Measurements from ENCODE around the gene TRIM36. TPM values are rescaled to one million over a fixed set of nuclear protein-coding genes. Genes with fewer than 3 reads are reported as not detected.

TRIM36 gene
- total RNA-seq, 6 experiments from 2014 or later: 0.39 to 3.6 (median 0.67) TPM

GRCh38 chr5:115196161-115196560, 26.5 kb upstream of the TRIM36 start:
- Histone ChIP-seq H3K36me3 (no peaks in the 10 kb centered on the region), H3K27ac (no peak overlapping the region), H3K27me3 (no peaks in the 10 kb centered on the region), H3K4me1 (peaks cover 0 to 10% (median 3%) of the 10 kb centered on the region in 4 donors), H3K9me3 (no peaks in the 10 kb centered on the region), H3K4me3 (no peak overlapping the region)
- TF ChIP-seq CTCF (IDR thresholded peaks at IDR 0.05) (no peak), POLR2A (IDR thresholded peaks at IDR 0.05) (no peak)
- no peak for DNase-seq
- no peak for ATAC-seq
- 88% methylated on average over 3 of the region's 3 CpGs for WGBS (ENCODE audit: insufficient coverage, low coverage, low lambda C conversion rate, missing lambda C conversion rate)
- intact Hi-C loops (cut with DNase I): no loop called here

DNA sequence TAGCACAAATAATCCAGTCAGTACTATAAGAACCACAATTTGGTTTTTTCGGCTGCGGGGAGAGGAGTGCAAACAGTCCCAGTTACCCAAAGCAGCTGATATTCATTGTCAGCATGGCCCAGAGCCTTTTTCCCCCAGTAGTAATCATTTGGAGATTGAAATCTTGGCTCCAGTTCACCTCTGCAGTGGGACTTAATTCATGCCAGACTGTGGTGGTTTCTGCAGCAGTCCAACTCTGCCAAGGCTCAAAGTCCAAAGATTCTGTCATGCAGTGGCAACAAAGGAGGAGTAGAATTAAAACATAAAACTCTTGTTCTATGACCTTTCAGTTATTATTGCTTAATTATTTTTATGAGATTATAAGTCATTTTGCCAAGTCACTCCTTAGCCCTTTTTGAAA, 25.0 kb upstream of the TRIM36 start:
- intact Hi-C loops (cut with DNase I): no loop called here
- no peaks in the 10 kb centered on the region for H3K9me3 ChIP-seq
- H3K36me3 ChIP-seq: no peaks in the 10 kb centered on the region
- ATAC-seq (peak; percentile 98 to 99 (median 99)), DNase-seq (peak; percentile 29 to 81 (median 51))
- H3K27me3 ChIP-seq: no peaks in the 10 kb centered on the region
- H3K27ac ChIP-seq: peak overlapping the region in 1 of 3 donors; percentile 20
- WGBS (ENCODE audit: insufficient coverage, low coverage, low lambda C conversion rate, missing lambda C conversion rate): 10% methylated on average over 2 of the region's 2 CpGs
- TF ChIP-seq POLR2A (IDR thresholded peaks at IDR 0.05): no peak
- H3K4me3 ChIP-seq: no peak overlapping the region
- H3K4me1 ChIP-seq: peaks cover 0 to 10% (median 3%) of the 10 kb centered on the region in 4 donors

- no peak for DNase-seq
- H3K27me3 ChIP-seq: no peaks in the 10 kb centered on the region
- H3K9me3 ChIP-seq: no peaks in the 10 kb centered on the region
- no peak overlapping the region for H3K4me3 ChIP-seq
- H3K36me3 ChIP-seq: no peaks in the 10 kb centered on the region
- no peak for TF ChIP-seq POLR2A (IDR thresholded peaks at IDR 0.05)
- TF ChIP-seq CTCF (IDR thresholded peaks at IDR 0.05): no peak
- H3K27ac ChIP-seq: no peak overlapping the region
- H3K4me1 ChIP-seq: peaks cover 0 to 10% (median 3%) of the 10 kb centered on the region in 4 donors
- intact Hi-C loops (cut with DNase I): no loop called here
- ATAC-seq: no peak
Measured at GRCh38 chr5:115193295-115193694, 23.6 kb upstream of the TRIM36 start.

DNA sequence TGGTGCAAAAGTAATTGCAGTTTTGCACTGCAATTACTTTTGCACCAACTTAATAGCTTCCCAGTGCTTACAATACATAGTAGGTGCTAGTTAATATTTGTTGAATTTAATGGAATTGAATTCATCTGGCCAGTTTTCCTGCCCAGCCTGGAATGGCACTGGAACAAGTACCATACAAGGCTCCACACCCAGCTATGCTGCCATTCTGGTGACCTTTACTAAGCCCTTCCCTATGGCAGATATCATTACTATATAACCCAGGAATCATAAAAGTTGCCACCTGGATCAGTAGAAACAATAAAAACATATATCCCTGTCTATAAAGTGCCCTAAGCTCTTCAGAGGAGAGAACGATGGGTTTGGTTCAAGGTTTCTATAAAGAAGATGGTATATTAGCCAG, 22.4 kb upstream of the TRIM36 start:
- intact Hi-C loops (cut with DNase I): no loop called here
- ATAC-seq: no peak

DNA sequence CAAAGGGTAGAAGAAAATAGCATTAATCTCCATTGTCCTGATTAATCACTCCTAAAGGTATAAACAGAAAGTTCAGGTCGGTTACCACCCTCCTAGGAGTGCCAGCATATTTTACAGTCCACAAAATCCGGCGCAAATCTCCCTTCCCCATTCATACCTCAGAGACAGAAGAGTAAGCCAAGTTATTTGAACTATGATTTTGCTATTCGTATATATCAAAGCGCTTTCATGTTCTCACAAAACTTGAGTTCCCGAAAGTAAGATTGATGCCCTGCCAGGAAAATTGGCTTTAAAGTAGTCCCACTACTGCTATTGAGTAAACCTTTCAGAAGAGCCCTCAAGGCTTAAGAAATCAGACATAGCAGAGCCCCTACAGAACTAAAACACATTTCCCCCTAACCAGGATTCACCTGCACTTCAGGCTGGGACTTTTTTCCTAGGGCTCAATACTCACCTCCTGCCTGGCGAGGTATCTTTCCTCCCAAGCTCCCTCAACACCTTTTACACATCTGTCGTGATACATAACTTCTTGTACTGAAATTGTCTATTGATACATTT, 21.8 kb upstream of the TRIM36 start:
- WGBS (ENCODE audit: insufficient coverage, low coverage, low lambda C conversion rate, missing lambda C conversion rate): 79% methylated on average over 7 of the region's 8 CpGs
- peaks cover 0 to 10% (median 3%) of the 10 kb centered on the region in 4 donors for H3K4me1 ChIP-seq
- no peaks in the 10 kb centered on the region for H3K9me3 ChIP-seq
- H3K36me3 ChIP-seq: no peaks in the 10 kb centered on the region
- ATAC-seq: no peak
- no peak overlapping the region for H3K4me3 ChIP-seq
- no peaks in the 10 kb centered on the region for H3K27me3 ChIP-seq
- no peak for DNase-seq
- intact Hi-C loops (cut with DNase I): no loop called here
- no peak overlapping the region for H3K27ac ChIP-seq
- no peak for TF ChIP-seq CTCF (IDR thresholded peaks at IDR 0.05)
- no peak for TF ChIP-seq POLR2A (IDR thresholded peaks at IDR 0.05)

More for the DNA sequence above, 22.4 kb upstream of the TRIM36 start:
- no peak for DNase-seq
- H3K4me1 ChIP-seq: peaks cover 0 to 10% (median 3%) of the 10 kb centered on the region in 4 donors
- no peaks in the 10 kb centered on the region for H3K27me3 ChIP-seq
- TF ChIP-seq CTCF (IDR thresholded peaks at IDR 0.05) (no peak), POLR2A (IDR thresholded peaks at IDR 0.05) (no peak)
- no peak overlapping the region for H3K4me3 ChIP-seq
- H3K9me3 ChIP-seq: no peaks in the 10 kb centered on the region
- WGBS (ENCODE audit: insufficient coverage, low coverage, low lambda C conversion rate, missing lambda C conversion rate): 91% methylated on average over 1 of the region's 1 CpG
- no peaks in the 10 kb centered on the region for H3K36me3 ChIP-seq
- no peak overlapping the region for H3K27ac ChIP-seq
